HG02588 (cell line): ENCODE measurements around the gene STARD9.
"Not testable (repeated sequence)": the region's sequence is repeated elsewhere in the genome, so short reads cannot be mapped to it uniquely, and the experiment has no call there.

Source experiments
- ATAC-seq: cut with Tn5 transposase; IDR thresholded peaks from one replicate; pipeline ENCODE4 v1.9.1; 2021; ENCODE audit warnings: mild to moderate bottlenecking, moderate library complexity; ENCODE audit not compliant: unreplicated experiment

STARD9 gene

DNA sequence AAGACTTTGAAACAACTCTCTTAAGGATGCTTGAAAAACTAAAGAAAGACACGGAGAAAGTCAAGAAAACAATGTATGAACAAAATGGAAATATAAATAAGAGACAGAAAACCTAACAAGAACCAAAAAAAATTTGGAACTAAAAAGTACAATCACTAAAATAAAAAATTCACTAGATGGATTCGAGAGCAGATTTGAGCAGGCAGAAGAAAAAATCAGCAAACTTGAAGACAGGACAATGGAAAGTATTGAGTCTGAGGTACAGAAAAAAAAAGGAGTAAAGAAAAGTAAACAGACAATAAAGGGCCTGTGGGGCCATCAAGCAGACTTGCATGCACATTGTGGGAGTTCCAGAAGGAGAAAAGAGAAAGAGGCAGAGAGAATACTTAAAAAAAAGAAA is 174.9 kb downstream of the STARD9 start:
- ATAC-seq: no peak

DNA sequence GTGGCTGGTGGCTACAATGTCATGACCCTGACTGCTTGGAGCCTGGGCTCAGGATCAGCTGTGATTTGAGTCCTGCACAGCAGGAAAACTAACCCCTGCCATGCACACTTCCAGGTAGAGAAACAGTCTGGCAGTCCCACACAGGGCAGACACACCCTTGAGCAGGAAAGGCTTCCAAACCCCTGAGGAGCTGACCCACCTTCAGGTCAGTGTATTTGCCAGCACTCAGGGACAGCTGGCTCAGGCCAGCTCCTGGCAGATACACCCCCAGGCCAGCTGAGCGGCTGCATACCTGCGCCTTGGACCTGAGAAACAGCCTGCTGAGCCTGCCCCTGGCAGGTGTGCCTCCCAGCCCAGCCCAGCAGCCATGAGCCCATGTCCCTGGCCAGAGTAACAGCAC is 183.7 kb downstream of the STARD9 start:
- ATAC-seq: no peak

DNA sequence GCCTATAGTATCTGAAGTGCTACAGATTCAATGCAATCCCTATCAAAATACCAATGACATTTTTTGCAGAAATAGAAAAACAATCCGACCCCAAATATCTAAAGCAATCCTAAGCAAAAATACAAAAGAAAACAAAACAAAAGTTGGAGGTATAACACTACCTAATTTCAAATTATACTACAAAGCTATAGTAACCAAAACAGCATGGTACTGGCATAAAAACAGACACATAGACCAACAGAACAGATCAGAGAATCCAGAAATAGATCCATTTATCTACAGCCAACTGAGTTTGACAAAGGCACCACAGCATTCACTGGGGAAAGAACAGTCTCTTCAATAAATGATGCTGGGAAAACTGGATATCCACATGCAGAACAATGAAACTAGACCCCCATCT is 185.4 kb downstream of the STARD9 start:
- no peak for ATAC-seq

DNA sequence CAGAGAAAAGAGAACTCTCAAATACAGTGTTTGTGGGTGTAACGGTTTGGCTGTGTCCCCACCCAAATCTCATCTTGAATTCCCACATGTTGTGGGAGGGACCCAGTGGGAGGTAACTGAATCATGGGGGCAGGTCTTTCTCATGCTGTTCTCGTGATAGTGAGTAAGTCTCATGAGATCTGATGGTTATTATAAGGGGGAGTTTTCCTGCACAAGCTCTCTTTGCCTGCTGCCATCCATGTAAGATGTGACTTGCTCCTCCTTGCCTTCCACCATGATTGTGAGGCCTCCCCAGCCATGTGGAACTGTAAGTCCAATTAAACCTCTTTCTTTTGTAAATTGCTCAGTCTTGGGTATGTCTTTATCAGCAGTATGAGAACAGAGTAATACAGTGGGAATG is 186.4 kb downstream of the STARD9 start:
- ATAC-seq: not testable (repeated sequence)

DNA sequence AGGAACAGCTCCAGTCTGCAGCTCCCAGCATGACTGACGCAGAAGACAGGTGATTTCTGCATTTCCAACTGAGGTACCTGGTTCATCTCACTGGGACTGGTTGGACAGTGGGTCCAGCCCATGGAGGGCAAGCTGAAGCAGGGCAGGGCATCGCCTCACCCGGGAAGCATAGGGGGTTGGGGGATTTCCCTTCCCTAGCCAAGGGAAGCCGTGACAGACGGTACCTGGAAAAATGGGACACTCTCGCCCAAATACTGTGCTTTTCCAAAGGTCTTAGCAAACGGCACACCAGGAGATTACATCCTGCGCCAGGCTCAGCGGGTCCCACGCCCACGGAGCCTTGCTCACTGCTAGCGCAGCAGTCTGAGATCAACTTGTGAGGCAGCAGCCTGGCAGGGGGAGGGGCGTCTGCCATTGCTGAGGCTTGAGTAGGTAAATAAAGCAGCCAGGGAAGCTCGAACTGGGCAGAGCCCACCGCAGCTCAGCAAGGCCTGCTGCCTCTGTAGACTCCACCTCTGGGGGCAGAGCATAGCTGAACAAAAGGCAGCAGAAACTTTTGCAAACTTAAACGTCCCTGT is 188.8 kb downstream of the STARD9 start:
- not testable (repeated sequence) for ATAC-seq

DNA sequence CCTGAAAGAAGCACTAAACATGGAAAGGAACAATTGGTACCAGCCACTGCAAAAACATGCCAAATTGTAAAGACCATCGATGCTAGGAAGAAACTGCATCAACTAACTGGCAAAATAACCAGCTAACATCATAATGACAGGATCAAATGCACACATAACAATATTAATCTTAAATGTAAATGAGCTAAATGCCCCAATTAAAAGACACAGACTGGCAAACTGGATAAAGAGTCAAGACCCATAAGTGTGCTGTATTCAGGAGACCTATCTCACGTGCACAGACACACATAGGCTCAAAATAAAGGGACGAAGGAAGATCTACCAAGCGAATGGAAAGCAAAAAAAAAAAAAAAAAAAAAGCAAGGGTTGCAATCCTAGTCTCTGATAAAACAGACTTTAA is 190.7 kb downstream of the STARD9 start:
- not testable (repeated sequence) for ATAC-seq
